GM21737 (cell line): Measurements from ENCODE around the gene GIT1.

Source experiments
- ATAC-seq: cut with Tn5 transposase; IDR thresholded peaks from one replicate; pipeline ENCODE4 v1.9.1; 2021; ENCODE audit warnings: mild to moderate bottlenecking, moderate library complexity; ENCODE audit not compliant: unreplicated experiment

Gene GIT1, protein sequence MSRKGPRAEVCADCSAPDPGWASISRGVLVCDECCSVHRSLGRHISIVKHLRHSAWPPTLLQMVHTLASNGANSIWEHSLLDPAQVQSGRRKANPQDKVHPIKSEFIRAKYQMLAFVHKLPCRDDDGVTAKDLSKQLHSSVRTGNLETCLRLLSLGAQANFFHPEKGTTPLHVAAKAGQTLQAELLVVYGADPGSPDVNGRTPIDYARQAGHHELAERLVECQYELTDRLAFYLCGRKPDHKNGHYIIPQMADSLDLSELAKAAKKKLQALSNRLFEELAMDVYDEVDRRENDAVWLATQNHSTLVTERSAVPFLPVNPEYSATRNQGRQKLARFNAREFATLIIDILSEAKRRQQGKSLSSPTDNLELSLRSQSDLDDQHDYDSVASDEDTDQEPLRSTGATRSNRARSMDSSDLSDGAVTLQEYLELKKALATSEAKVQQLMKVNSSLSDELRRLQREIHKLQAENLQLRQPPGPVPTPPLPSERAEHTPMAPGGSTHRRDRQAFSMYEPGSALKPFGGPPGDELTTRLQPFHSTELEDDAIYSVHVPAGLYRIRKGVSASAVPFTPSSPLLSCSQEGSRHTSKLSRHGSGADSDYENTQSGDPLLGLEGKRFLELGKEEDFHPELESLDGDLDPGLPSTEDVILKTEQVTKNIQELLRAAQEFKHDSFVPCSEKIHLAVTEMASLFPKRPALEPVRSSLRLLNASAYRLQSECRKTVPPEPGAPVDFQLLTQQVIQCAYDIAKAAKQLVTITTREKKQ

DNA sequence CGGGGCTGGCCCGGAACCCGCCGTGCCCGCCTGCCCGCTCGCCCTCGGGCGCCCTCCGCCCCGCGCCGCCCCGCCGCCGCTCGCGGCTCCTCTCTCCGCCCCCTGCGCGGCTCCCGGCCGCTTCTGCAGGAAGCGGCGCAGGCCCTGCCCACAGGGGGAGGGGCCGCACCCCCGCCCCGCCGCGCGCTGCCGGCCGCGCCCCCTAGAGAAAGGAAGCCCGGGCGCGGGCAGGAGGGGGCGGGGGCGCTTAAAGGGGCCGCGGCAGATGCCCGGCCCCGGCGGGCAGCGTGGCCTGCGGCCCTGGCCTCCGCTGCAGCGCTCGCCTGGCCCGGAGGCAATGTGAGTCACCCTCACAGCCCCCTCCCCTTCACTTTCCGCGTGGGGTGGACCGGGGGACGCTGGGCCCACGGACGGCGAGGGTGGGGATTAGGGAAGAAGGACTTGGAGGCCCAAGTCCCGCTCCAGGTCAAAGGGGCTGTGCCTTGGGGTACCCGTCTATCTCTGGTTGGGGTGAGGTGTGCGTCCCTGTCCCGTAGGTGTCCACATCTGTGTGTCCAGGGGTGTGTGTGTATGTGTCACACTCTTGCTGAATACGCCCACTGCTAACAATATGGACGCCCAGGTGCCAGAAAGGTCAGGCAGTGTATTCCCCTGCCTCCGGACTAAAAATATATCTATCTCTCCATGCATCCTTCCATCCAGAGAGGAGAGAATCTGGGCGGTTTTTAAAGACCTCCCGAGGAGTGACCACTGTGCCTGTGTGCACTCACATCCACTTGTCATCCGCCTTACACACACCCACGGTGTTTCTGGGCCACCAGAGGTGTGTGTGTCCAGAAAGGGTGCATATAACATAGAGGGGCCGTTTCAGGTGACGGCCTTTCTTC is at the start of gene GIT1:
Gene GIT1, minus strand, starts transcription at position 125 of the 887 bp plus-strand sequence. CDS start 270 bp downstream, outside the sequence.
- peak; percentile 61 for ATAC-seq

DNA sequence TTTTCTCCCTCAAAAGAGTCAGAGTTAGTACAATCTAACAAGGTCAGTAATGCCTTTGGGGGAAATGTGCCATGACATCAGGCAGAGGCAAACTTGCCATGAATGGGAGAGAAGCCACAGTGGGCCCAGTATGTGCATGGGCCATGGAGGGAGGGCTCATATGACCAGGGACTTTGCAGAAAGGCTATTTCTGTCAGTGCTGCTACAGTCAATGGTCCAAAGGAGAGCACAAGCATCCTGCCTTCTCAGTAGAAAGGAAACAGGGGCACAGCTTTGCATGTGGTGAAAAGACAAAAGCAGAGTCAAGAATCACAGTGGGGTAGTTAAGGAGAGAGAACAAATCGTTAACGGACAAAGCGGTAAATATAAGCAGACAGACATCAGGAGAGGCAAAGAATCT is 44.4 kb upstream of the GIT1 start:
- ATAC-seq: no peak

DNA sequence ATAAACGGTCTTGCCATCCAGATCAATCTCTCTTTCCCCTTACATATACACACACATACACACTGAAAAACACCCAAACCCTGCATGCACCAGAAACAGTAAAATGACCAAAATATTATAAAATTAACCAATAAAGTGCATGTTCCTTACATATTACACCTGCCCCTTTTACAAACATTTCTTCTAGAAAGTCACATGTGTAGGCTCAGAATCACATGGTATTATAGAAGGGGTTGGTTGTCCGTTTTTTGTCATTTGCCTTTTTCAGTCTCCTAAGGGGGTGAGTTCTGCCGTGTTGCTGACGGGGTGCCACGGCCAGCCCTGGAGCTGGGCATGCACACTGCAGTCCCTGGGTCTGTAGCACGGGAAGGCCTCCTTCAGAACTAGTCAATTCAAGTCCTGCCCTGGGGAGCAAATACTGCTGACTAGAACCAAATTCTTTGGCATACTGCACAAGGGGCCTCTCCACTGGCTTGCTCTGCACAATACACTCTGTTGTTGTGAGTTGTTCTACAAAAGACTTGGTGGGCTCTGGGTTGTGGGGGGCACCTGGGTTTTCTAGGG is 41.3 kb upstream of the GIT1 start:
- no peak for ATAC-seq

DNA sequence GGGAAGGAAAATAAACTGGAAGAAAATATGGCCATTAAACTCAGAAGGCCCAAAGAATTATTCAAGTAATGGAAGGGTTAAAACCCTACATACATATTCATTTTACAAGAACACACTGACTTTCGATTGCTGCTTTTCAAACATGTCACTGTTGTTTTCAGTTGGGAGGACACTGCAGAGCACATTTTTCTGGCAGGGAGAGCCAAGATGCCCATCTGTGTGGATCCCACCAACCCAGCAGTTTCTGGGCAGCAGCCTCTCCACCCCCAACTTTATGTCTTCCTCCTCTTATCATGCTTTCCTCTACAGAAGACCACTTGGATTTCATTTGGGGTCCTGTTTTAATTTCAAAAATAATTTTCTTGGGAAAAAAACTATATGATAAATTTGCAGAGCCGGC is 40.4 kb upstream of the GIT1 start:
- ATAC-seq: no peak

DNA sequence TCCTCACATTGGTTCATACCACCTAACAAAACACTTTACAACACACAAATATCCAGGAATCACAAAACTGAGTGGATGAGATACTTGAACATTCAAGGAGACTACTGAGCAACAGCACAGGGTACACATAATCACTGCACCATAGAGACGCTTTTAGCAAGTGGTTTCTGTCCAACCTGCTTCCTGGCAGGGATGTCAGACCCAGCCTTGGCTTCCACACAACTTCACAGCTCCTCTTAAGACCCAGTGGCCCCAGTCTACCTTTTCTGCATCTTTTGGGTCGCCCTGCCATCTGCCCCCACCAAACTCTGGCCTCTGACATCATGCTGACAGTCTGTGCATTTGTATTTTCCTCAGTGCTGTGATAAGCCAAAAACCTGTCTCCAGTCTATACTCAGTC is 39.2 kb upstream of the GIT1 start:
- ATAC-seq: no peak

DNA sequence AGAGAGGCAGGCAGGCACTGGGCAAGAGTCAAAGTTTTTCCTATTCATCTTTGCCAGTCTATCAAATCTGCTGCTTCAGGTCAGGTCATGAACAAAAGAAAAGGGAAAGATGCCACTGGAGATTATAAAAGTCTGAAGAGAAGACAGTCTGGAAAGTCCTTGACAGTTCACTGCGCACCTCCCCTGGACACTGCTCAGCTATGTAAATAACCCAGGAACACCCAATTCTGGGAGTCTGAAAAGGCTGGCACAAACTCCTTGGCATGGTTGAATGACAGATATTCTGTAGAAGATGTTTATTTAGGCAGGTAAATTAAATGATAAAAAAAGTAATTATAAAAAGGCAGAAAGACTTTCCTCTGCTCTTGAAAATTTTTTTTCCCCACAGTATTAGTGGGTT is 38.5 kb upstream of the GIT1 start:
- ATAC-seq: no peak

DNA sequence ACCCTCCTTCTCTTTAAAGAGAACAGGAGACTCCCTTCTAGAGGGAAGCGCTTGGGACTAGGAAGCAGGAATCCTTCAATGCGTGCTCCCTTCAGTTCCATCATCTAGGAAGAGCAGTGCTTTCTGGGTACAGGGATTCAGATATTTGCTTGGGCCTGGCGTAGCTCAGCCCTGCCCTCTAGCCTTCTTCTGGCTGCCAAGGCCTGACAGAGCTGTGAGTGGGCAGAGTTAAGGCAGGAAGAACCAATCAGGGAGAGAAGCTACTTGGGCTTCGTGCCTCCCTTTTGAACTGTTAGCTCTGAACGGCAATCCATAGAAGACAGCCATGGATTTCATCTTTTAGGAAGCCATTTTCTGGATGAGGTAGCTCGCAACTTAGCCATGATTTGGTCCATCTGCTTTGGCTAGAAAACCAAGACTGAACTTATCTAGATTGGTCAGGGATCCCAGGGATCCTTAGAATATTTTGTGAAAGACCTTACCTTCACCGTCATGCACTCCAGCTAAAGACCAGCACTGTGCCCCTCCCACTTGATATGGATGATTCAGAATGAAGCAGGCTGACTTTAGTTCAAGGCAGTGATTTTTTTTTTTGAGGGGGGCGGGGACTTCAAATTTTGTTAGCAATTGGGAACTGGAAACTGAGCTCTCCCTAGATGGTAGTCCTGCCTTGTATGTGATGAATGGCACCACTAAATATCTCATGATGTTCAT is 35.7 kb upstream of the GIT1 start:
- ATAC-seq: no peak

DNA sequence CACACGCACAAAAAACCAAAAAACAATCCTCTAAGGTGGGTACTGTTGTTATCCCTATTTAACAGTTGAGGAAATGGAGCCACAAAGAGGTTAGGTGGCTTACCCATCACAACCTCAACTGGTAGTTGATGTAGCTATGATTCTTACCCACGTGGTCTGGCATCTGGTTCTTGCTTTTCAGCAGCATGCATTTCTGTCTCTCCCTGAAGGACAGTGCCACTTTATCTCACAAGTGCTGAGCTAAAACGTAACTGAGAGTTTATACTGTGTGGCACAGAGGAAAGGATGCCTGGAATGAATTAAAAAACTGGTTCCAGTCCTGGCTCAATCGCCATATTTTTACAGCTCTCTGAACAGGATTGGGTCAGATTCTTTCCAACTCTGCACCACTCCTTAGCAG is 35.1 kb upstream of the GIT1 start:
- ATAC-seq: no peak

DNA sequence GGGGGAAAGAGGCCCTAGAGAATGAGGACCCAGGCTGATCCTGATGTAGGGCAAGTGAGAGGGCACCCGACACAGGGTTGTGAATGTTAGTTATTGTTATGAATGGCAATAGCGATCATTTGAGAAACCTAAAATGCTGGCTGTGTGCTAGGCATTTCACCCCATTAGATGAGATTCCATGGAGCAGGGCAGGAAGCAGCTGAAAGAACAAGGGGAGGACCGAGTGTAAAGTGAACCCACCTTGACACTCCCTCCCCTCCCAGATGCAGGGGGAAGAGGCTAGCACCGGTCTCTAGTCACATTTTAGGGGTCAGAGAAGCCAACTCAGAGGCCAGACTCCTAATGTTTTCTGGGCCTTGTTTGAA is 33.8 kb upstream of the GIT1 start:
- ATAC-seq: no peak

DNA sequence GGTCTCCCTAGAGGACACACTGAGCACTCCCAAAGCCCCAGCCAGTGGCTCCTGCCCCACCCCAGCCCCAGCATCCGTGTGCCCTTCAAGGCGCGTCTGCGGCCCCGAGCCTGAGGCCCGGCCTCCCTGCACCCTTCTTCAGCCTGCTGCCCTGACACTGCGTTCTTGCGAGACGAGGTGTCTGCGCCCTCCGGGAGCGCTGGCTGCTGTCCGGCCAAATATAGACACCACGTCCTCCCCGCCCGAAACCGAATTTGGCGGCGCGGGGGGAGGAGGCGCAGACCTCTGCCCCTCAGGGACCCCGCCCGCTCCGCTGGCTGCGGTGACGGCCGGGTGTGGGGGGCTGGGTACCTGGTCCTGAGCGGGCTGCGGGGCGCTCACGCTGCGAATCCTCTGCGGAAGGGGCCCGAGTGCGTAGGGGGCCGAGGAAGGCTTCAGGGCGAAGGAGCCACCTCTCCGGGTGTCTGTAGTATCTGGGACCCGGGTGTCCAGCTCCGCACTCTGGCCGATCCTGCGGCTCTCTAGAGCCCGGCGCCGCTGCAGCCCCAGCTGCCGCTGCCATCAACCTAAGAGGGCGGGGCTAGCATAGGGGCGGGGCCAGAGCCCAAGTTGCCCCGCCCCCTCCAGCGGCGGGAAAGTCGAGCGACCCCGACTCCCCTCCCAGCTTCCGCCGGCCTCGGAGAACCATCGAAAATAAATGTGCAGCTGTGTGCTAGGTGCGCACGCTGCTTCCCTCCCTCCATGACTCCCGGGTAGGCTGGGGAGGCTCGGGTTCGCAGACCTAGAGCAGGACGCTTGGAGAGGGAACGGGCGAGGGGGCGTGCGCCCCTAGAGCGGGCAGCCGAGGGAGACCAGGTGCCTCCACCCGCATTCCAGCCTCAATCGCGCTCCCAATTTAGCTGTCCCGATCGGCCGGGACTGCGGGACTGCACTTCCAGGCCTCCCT is 33.2 kb upstream of the GIT1 start, which contains the start of gene CORO6:
Gene CORO6, minus strand, starts transcription at position 576 of the 946 bp plus-strand sequence. CDS start 1,491 bp downstream, outside the sequence.
- peak; percentile 42 for ATAC-seq

DNA sequence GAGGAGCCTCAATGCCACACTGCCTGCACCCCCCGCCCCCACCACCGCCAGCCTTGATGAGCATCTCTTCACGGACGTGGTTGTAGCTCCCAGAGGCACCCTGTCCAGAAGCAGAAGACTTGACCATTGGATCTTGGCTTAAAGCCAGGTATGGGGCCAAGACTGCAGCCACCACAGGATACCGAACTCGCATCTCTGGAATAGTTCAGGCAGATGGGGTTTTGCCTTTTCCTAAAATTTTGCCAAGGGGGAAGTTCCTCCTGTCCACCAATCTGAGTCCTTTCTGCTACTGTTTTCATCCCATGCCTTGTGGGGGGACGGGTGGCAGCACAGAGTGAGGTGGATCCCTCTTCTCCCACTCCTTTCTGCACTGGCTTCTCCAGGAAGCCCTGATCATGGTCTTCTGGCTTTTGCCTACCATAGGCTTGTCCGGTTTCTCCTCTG is 32.3 kb upstream of the GIT1 start:
- ATAC-seq: no peak

DNA sequence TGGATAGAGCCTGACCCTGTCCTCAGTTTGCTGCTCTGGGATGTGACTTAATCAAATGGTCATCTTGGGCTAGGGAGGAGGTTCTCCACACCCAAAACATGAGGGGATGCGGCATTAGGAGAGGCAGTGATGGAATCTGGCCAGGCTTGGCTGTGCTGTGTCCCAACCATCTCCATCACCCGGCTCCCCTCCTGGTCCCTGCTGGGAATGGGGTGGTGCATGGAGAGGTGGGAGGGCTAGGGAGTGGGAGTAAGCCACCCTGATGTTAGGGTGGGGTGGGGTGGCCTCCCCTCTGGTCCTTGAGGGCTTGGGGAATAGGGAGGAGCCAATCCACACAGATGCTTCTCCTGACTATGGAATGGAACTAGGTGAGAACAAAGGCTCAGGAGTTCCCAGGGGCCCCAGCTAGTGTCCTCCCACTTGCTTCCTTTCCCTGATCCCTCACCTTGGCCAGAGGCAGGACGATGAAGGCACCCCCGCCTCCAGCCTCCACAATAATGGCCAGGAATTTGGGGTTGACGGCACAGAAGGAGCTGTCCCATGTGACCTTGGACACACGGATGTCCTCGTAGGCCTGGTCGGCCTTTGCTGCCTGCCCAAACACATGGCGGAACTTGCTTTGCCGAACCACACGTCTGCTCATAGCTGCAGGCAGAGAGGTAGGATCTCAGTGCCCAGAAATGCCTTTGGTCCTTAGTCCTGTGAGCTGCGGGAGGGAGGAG is 31.5 kb upstream of the GIT1 start:
- ATAC-seq: no peak

DNA sequence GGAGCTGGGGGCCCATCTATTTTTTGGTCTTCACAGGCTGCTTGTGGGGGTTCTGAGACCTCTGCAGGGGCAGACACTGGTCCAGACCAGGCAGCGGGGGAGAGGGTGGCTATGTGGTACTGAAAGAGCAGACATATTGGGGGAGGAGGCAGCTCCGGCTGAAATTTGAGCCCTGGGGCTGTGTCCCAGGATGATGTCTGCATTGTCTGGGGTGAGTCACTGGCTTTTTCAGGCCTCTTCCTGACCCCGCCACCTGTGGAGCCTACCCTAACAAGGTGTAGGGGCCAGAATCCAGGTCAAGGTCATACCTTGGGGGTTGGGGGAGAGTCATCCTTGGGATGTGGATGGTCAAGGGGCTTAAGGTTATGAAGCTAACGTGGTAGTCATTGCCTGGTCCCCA is 30.8 kb upstream of the GIT1 start:
- ATAC-seq: no peak

DNA sequence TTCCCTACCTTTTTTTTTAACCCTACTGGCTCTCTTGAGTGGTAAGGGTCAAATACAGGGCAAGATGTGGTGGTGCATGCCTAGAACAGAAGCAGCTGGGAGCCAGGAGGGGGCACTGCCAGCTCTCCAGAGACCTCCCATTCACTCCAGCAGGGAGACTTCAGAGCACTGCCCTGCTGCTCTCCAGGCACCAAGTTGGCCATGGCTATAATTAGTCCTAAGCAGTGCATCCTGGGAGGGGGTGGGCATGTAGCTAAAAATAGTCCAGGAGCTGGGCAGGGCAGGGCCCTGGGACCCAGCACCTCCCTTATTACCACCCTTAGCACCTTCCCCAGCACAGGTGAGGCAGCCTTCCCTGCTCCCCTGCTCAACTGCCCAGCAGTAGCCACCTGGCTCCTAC is 29.8 kb upstream of the GIT1 start:
- ATAC-seq: no peak

DNA sequence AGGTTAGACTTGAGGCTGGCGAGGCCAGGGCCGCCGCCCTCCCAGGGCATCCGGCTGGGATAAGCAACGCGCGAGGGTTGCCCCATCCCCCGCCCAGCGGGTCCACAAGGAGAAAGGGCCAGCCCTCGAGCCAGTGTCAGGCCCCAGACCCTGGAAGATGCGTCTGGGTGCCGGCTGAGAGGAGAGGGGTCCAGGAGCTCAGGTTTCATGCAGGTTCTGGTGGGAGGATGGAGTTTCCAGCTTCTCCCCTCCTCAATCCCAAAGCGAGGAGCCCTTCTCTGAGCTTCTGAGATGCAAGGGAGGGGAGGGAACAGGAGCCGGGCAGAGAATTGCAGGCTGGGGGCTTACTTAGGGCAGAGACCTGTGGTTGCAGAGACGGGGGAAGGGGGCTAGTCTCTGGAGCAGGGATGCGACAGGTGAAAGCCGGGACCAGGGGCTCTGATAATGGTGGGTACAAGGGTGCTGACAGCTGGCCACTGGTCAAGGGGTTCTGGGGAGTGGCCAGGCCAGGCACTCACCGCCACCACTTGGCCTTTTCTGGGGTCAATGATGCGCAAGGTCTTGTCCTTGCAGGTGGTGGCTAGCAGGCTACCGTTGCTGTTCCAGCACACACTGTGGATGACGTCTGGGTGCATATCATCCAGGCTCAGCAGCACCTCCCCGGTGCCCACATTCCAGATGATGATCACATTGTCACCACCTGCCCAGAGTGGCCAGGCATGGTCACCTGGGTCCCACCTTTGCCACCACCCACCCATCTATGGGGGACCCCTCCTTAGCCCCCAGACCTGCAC is 29.0 kb upstream of the GIT1 start:
- no peak for ATAC-seq

DNA sequence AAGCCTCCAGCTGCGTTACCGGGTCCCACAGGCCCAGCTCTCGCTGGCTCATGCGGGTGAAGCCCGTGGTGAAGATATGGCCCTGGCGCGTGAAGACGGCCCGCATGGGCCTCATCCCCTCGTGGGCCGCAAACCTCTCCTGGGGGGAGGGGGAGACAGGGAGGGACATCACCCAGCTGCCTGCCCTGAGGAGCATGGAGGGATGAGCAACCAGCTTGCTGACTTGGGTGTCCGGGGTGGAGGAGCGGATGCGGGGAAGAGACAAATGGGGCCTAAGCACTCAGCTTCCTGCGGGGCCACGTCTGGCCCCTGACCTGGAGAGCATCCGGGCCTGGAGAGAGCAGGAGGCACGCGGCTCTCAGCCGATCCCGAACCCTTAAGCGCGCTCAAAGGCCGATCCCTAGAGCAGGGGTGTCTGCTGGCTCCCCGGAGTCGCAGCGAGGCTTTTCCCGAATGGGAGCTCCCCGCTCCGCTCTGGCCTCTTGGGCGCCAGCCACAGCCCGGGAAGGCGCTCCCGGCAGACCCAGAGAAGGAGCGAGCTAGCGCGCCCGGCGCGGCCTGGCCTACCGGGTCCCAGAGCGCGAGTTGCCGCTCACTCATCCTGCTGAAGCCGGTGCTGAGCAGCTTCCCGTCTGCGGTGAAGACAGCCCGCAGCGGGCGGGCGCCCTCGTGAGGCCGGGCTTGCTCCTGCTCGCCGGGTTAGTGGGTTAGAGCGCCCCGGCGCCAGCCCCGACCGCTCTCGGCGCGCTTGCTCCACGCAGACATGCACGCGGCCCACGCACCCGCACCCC is 28.2 kb upstream of the GIT1 start:
- no peak for ATAC-seq

DNA sequence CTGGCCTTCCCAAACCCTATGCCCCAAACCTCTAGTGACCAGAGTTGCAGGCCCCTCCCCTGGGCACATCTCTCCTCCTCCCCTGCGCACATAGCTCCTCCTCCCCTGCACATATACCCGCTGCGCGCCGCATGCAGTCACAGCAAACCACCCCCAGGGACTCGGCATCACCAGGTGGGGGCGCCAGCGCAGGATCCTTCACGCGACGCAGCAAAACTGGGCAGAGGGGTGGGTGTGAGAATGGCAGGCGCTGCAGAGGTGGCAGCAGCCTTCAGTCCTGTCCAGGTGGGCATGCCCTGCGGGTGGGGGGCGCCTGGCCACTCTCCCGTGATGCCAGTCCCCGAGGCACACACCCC is 27.7 kb upstream of the GIT1 start:
- ATAC-seq: peak; percentile 45
